MV-4-11 (cell line): ENCODE measurements around the gene PCDH12.

Experiments
- DNase-seq: peaks from one replicate; lab custom pipeline; 2025; lab: John Stamatoyannopoulos, UW

PCDH12 gene

DNA sequence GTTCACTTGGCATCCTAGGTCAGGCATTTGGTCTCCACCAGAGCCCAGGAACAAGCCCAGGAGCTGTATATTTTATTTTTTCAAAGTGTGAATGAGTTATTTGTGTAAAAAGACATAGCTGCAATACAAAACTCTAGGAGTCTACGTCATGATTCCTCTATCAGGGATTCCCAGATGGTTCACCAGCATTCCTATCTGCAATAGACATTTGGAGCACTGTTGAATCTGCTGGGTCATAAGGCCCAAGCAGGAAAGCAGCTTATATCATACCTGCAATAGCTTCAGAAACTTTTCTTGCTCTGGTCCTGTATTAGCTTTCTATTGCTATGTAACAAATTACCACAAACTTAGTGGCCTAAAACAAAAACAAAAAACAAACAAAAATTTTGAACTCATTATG is 51.0 kb downstream of the PCDH12 start:
- no peak for DNase-seq

- DNase-seq = no peak
Measured at GRCh38 chr5:141906517-141906916, 51.5 kb downstream of the PCDH12 start.

DNA sequence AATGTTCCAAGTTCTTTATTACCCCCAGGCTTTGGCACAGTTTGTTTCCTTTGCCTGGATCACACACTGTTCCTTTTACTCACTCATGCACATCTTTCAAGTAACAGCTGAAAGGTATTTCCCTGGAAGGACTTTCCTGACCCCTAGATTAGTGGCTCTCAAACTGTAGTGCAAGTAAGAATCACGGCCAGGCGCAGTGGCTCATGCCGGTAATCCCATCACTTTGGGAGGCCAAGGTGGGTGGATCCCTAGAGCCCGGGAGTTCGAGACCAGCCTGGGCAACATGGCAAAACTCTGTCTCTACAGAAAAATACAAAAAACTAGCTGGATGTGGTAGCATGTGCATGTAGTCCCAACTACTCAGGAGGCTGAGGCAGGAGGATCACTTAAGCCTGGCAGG is 53.5 kb downstream of the PCDH12 start:
- DNase-seq = no peak

DNA sequence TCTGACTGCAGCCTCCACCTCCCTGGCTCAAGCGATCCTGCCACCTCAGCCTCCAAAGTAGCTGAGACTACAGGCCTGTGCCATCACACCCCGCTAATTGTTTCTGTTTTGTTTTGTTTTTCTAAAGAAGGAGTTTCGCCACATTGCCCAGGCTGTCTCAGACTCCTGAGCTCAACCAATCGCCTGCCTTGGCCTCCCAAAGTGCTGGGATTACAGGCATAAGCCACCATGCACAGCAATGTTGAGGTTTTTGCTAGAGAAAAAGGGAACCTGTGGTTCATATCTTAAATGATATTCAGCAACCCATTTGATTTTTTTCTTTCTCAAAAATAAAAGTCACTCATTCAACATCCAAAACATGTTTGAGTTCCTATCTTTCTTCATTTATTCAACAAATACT is 54.7 kb downstream of the PCDH12 start:
- peak; percentile 96 for DNase-seq

DNA sequence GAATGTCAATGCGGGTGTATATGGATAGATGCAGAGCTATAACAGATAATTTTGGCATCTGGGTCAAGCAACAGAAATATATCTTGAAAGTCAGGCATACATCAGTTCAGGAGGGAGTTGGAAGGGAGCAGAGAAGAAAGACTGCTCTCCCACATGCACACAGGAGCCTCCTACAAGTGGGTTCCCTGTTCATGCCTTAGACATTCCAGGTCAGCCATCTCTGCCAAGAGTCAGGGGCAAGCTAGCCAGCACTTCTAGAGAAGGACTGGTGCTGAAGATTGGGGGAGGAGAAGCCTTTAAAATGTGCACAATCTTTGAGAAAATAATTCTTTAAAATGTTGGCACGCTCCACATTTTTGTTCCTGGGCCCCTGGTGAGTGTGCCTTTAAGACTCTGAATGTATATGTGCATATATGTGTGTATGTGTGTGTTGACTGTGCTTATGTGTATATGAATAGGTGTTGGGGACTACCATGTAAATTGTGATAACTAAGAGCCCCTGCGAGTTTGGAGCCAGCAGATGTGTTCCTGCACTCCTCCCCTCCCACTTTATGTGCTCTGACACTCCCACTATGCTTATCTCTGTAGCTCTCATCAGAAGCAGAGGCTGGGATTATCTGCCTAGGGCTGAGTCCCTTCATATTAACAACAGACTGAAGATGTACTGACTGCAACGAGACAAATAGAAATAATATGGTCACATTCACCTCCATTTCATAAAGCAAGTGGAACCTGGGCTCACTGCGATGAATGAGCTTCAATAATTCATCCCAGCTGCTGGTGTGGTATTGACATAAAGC is 55.8 kb downstream of the PCDH12 start:
- no peak for DNase-seq

GRCh38 chr5:141898448-141899049 is 59.5 kb downstream of the PCDH12 start:
- peak; percentile 56 for DNase-seq

DNA sequence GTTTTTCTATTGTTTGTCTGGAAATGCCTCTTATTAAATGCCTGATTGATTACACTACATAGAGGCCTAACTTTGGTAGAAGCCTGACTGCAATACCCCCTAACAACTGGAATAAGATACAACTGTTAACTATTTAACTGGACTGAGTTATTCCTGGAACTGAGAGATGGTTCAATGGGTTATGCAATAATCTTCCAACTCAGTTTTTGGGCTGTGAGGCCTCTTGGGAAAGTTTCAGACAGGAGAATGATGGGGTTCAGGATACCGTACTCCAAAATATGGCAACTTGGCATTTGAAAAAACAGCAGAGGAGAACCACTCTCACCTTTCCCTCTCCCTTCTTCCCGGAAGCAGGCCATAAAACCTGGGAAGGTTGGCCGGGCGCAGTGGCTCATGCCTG is 60.6 kb downstream of the PCDH12 start:
- DNase-seq = no peak
